NCI-H2196 (cell line): ENCODE data around the gene ADGRD1.
"Not testable (repeated sequence)": the region's sequence is repeated elsewhere in the genome, so short reads cannot be mapped to it uniquely, and the experiment has no call there.

Experiments
- DNase-seq: peaks from one replicate; lab custom pipeline; 2025; ENCODE audit not compliant: unreplicated experiment; lab: John Stamatoyannopoulos, UW

ADGRD1 gene

DNA sequence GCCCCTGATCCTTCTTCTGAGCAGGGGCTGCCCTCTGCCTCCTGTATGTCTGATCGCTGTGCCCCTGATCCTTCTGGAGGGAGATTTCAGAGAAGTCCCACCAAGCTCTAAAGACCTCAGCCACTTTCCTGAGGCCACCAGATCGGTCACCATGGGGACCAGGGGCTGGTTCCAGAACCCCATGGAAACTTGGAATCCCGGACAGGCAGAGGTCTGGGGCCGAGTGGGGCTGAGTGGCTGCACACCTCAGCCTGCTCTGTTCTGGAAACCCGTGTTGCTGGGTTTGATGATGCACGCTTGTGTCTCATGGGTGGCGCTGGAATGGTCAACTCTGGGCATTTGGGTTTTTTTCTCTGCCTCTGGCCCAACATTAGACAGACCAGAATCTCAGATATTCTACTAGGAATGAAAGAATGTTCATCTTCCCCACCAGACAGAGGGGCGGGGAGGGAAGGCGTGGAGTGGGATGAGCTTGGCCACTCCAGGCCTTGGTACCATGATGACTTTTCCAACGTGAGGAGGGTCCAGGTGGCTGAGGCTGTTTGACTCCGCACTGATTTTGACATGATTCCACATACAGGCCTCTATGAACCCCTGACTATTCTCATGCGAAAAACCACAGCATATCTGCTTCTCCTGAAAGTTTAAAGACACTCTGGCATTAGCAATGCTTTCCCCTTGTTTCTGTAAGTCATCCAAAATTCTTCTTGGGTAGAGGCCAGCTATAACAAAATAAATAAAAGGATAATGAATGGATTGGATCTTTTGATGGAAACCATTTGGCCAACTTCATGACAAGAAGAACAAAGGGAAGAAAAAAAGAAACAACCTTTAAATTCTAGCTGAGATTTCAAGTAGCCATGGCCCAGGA lies 114.5 kb downstream of the ADGRD1 start:
- no peak for DNase-seq

DNA sequence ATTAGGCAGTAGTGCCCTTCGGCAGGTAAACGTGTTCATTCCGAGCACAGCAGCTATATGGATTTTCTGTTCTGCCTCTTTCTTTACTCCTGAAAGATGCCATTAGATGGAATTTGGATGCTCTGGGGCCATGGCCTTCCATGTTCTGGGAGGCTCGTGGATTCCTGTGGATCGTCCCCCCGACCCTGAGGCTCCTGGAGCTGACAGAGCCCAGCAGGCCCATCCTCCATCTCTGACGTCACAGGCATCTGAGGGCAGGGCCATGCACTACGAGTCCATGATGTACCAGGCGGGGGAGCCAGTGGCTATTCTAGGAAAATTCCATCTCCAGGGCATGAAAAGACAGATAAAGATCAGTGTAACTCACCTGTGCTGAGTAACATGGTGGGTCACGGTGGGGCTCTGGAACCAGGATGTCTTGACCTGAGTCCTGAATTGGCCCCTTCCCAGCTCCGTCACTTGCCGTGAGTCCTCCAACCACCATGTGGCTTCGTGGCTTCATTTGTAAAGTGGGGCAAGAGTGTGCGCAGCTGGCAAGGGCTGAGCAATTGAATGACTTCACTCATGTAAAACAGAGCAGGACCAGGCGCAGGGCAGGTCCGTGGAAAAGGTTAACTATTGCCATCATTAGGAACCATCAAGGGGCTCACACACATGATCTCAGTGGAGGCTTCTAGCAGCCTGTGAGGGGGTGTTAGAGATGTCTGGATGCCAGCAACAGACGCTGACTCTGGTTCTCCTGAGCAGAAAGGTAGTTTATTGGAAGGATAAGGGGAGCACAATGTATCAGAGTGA lies 115.4 kb downstream of the ADGRD1 start:
- not testable (repeated sequence) for DNase-seq

DNA sequence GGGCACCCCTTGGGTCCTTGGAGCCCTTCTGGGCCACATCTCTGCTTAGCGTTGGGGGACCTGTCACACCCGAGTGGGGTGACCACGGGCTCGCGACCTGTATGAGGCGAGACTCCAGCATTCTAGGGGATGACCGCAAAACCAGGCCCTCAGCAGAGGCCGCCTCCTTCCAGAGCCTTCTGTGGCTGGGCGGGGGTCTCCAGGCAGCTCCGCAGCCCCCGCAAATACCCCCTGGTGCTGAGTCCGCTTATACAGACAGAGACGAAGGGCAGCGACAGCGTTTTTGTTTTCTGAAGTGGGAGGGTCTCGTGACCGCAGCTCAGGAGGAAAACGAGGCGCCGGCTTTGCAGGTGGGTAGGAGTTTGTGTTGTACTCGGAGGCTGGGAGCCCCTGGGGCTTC lies 116.4 kb downstream of the ADGRD1 start:
- not testable (repeated sequence) for DNase-seq

DNA sequence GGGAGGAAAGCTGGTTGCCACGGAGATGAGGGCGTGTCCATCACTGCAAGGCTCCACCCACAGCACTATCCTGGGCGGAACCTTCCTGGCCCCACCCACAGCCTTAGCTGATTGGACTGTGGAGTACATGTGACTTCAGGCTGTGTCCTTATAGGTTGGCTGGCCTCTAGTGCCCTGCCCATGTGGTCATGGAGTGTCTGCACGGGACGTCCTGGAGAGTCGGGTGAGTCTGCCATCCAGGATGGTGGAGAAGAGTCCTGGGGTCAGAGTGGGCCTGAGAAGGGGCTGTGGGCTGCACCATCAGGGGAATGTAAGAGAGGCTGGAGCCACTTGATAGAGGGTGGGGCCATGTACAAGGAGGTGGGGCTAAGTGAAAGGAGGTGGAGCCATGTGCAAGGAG lies 117.0 kb downstream of the ADGRD1 start:
- DNase-seq: not testable (repeated sequence)

DNA sequence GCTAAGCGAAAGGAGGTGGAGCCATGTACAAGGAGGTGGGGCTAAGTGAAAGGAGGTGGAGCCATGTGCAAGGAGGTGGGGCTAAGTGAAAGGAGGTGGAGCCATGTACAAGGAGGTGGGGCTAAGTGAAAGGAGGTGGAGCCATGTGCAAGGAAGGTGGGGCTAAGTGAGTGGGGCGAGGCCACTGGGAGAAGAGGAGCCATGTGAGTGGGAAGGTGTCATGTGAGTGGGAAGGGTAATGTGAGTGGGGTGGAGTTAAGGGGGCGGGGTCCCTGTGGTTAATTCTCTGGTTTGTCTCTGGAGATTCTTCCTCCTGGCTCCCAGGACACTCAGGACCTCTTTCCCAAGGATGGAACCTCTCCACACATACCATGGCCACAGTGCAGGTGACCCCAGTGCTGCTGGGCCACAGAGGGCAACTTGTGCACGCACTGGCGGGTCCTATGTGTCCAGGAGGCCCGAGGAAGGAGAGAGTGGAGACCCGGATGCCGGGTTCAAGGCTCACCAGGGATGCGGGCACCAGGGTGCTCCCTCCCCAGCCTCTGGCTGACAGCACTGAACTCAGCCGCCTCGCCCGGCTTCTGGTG lies 117.6 kb downstream of the ADGRD1 start:
- not testable (repeated sequence) for DNase-seq

DNA sequence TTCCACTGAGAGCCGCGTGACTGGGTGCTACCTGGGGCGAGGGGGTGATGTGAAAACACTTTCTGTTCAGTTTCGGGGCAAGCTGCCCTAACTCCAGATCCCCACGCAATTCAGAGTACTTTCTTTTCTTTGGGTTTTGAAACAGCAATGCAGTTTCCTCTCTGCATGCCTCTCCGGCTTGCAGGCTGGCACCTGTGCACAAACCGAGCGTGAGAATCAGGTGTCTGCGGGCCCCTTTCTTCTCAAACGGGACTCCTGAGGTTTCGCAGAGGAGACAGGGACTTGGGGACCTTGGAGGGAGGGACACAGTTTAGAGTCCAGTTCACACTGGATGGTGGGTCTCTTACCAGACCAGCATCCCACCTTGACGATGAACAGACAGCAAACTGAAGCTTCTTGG lies 118.2 kb downstream of the ADGRD1 start:
- not testable (repeated sequence) for DNase-seq

DNA sequence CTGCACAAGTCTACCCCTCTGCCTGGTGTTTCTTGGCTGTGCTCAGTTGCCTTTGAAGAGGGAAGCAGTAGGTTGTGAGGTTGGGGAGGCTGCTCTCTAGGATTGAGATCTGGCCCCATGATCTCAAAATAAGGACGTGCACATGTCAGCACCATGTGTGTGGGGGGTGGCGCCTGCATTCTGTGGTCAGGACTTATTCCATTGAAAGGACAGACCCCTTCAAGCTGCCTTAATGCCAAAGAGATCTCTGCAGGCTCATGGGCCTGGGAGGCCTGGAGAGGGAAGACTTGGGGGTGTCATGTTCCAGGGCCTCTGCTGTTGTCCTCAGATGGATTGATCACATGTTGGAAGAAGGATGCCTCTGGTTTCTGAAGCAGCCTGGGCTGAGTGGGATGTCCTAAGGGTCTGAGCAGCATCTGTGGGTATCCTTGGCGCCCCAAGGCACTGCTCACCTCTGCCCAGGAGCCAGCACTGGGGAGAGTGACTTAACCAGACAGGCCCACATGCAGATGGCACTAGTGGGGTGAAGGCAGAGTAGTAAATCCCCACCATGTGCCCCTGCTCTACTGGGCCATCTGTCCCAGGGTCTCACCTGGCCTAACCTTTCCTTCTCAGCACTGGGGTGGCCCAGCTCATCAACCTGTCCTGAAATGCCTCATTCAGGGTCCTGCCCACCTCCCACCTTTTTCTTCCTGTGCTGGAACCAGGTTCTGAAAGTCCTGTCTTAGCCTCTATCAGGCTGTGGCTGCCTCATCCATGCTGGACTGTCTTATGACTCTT lies 118.9 kb downstream of the ADGRD1 start:
- DNase-seq: no peak

DNA sequence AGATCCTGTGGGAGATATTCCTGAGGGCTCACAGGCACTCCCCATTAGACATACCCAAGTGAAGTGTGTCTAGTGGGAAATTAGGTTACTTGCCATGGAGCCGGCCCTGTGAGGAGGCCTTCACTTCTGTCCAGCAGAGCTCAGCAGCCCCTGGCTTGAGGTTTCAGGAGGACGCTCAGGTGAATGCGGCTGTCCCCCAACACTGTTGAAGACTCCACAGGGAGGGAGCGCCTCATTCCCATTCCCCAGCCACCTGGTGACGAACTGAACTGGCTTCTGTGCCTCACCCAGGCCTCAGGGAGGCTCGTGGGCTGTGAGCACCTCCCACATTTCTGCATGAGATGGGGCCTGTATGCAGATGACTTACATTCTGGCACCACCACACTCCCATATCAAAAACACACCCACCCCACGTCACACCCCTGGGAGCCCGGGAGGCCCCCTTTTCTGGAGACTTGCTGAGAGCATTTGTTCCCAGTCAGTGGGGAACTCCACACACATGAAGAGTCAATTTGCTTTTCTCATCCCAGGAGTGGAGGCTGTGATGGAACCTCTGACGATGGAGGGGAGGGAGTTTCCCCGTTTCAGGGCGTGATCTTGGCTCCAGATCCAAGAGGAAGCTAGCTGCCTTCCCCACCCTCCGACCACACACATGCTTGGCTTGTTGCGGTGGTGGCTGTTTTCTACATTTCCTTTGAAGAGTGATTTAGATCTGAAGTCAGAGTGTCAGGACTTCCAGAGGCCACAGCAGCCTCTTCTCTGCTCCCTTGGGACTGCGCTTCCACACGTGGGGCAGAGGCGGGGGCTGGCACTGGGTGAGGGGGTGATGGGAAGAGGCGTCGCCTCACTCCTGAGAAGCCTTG lies 120.7 kb downstream of the ADGRD1 start:
- no peak for DNase-seq

DNA sequence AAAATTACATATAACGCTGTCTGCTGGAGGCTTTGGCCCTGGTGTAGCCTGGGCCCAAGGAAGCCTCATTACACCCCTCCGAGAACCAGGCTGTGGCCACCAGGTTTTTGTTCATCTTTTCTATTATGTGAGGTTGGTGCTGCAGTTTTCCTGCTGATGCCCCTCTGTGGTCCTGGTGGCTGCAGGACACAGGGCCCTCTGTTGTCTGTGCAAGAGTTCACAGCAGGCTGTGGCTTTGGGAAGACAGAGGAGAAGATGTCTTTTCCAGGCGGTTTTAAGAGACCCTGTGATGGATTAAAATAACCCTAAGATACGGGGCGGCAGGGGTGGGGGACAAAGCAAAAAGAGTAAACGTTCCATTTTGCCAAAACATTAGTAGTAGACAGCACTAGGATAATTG lies 121.5 kb downstream of the ADGRD1 start:
- no peak for DNase-seq

DNA sequence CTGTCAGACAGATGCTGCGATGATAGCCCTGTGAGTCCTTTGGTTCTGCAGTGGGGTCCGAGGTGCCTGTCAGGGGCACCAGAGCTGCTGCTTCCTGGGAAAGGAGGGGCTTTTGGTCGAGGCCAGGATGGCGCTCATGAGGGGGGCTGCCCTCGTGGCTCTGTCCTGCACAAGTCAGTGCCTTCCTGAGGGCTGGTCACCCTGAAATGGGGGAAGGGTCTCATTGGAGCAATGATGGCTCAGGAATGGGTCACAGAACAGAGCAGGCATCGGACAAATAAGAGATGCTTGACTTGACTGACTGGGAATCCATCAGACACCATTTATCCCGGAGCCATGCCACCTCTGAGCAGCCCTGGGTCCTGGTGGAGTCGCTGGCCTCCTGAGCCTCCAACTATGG lies 121.9 kb downstream of the ADGRD1 start:
- no peak for DNase-seq

DNA sequence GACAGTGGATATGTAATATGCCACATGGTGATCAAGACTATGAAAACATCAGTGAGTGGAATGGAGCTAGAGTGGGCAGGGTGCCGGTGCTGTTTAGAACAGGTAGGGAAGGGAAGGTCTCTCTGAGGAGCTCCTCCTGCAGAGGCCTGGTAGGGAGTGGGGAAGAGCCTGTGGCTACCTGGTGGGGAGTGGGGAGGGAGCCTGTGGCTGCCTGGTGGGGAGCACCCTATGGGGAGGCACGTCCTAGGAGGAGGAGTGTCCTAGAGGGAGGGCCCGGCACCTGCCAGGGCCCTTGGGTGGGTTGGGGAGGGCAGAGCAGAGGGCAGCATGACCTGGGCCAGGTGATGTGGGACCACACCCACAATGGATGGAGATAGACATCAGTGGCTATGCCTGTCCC lies 122.6 kb downstream of the ADGRD1 start:
- no peak for DNase-seq

DNA sequence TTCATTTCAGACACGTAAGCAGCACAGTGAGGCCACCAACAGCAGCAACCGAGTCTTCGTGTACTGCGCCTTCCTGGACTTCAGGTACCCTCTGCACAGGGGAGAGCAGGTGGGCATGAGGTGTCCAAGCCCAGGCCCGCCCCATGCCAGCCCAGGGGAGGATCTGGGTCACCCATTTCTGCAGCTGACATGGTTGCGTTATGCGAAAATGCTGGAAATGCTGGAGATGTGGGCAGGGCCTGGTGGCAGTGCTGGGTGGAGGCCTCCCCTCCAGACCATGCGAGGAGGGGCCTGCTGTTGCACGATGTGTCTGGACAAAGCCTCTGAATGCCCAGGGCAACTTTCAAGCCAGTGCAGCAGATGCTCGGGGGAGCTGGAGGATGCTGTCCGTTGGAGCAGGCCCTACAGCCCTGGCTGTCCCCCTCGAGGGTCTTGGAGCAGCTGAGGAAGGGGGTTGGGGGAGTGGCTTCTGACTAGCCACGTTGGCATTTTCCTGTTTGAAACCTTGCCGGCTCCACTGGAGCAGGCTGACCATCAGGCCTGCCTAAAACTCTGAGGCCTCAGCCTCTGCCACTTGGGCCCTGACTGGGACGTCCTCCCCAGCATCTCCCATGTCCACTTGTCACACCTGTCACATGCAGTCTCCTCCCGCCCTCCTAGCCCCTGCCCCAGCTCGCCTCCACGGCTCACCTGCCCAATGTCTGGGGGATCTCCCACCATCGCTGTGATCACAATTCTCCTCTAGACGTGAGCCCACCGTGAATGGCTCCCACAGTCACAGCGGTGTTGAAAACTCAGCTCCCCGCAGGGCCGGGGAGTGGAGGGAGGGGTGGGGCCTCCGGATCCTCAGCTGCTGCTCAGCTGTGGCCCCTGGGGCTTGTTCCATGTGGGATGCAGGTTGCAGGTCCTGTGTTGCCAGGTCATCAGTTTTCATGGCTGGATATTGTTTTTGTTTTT lies 123.4 kb downstream of the ADGRD1 start:
- no peak for DNase-seq

DNA sequence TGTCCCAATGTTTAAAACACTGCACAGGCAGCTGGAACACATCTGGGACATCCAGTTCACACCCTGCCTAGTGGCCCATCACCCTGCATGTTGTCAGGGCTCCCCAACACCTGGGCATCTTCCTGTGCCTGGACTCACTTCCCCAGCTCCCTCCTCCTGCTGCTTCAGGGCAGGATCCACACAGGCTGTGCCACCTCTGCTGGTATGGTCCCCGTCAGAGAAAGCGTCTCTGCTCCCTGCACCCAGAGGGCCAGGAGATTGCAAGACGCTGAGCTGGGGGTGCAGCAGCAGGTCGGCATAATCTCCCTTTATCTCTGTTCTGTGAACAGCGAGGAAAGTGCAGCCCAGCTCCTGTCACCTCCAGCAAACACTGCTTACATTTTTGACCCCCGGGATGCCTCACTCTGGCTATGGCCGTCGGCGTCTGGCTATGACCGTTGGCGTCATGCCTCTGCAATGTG lies 124.3 kb downstream of the ADGRD1 start:
- DNase-seq: no peak

DNA sequence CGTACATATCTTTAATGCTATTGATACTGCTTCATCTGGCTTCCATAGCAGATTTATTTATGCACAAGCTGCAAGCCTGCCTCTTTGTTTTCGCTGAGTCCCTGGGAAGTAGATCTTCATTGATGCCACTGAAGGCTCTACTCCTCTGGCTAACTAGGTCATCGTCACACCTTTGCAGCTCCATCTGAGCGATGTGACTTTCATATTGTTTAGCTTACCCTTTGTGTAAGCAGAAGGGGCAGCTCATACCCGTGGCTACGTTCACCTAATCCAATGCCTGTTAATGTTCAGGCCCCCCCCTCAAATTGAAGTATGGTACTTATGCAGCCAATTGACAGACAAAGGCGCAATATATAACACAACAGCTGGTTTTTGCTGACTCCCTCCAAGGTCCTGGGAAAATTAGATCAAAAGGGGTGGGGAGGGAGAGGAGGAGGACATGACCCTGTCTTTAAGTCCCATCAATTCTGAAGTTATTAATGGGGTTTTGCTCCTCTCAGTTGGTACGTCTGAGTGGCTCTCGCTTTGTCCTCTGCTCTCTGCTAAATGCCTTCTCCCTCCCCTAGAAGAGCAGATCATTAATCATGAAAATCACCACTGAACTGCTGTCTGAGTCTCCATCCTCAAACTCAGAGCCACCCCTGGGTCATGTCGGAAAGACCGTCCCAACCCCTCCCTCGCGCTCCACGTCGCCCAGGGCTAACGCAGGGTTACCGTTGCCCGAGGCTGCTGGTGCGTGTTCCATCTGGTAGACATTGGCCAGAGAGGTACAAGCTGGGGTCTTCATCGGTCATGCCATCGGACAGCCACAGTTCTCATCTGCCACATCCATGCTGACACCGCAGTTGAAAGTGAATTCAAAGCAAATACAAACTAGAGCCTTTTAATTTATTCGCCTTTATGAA lies 128.8 kb downstream of the ADGRD1 start:
- DNase-seq: no peak

DNA sequence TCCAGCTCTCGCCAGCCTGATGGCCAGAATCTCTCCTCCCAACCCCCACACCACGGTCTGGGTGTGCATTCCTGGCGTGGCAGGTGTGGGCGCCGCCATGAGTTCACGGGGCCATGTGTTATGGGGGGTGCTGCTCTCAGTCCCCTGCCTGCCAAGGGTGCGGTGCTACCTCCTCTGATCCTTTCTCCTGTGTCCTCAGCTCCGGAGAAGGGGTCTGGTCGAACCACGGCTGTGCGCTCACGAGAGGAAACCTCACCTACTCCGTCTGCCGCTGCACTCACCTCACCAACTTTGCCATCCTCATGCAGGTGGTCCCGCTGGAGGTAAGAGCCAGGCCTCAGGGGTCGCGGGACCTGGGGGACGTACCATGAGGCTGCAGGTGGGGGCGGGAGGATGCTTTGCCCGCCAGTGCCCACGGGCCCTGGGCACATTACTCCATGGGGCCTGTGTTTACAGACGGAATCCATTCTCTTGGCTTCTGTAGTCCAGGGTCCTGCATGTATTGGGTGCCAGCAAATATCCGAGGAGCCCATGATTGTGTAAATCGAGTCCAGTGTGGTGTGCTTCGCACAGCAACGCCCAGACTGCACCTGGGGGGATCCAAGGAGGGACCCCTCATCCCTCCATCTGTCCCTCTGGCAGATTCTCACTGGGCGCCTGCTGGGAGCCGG lies 130.8 kb downstream of the ADGRD1 start:
- DNase-seq: no peak

DNA sequence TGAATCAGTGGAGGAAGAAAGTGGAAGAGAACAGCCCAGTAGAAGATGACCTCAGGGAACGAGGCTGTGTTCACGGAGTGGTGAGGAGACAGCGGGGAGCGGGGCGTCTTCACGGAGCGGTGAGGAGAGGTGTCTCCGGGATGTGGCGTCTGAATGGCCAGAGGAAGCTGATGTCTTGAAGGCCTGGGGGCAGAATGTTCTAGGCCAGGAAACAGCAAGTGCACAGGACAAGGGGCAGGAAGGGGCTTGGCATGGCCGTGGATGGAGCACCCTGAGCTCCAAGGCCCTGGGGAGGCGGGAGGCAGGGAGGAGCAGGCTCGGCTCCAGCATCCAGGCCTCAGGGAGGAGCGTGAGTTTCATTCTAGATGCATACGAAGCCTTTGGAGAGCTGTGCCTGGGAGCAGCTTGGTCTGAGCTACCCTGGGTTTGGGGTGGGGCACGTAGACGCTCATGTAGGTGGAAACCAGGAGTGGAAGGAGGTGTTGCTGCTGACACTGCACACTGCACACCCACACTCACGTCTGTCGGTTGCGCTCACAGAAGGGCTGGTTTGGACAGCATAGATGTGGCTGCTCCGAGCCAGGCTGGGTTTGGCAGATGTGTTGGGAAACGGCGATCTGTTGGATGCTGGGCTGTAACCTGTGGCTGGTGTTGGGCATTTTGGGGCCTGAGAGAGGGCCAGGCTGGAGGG lies 131.6 kb downstream of the ADGRD1 start:
- DNase-seq: no peak
